B cell (primary cell): Measurements from ENCODE around the gene TAC3.

Experiments
- EZH2 ChIP-seq: IDR thresholded peaks from 2 replicates; pipeline ENCODE4 v1.6.1; 2012; ENCODE audit warnings: borderline replicate concordance, low read depth, mild to moderate bottlenecking, moderate library complexity, low read length; ENCODE audit not compliant: insufficient read depth, poor library complexity, severe bottlenecking
- TF ChIP-seq, protein P1 (sequence below): fragments of 200-600 bp; IDR thresholded peaks from one replicate; pipeline ENCODE4 v1.8.0; 2022; ENCODE audit warnings: antibody characterized with exemption, mild to moderate bottlenecking

DNA sequence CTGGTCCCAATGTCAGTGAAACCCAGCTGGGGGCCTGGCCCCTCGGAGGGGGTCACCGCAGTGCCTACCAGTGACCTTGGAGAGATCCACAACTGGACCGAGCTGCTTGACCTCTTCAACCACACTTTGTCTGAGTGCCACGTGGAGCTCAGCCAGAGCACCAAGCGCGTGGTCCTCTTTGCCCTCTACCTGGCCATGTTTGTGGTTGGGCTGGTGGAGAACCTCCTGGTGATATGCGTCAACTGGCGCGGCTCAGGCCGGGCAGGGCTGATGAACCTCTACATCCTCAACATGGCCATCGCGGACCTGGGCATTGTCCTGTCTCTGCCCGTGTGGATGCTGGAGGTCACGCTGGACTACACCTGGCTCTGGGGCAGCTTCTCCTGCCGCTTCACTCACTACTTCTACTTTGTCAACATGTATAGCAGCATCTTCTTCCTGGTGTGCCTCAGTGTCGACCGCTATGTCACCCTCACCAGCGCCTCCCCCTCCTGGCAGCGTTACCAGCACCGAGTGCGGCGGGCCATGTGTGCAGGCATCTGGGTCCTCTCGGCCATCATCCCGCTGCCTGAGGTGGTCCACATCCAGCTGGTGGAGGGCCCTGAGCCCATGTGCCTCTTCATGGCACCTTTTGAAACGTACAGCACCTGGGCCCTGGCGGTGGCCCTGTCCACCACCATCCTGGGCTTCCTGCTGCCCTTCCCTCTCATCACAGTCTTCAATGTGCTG lies 21.0 kb downstream of the TAC3 start:
- TF ChIP-seq, protein P1, sequence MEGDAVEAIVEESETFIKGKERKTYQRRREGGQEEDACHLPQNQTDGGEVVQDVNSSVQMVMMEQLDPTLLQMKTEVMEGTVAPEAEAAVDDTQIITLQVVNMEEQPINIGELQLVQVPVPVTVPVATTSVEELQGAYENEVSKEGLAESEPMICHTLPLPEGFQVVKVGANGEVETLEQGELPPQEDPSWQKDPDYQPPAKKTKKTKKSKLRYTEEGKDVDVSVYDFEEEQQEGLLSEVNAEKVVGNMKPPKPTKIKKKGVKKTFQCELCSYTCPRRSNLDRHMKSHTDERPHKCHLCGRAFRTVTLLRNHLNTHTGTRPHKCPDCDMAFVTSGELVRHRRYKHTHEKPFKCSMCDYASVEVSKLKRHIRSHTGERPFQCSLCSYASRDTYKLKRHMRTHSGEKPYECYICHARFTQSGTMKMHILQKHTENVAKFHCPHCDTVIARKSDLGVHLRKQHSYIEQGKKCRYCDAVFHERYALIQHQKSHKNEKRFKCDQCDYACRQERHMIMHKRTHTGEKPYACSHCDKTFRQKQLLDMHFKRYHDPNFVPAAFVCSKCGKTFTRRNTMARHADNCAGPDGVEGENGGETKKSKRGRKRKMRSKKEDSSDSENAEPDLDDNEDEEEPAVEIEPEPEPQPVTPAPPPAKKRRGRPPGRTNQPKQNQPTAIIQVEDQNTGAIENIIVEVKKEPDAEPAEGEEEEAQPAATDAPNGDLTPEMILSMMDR = no peak
- no peak for TF ChIP-seq EZH2
